Spleen (tissue), 7 donors: Measurements from ENCODE around the gene SAT1.

Experiments used
- POLR2A ChIP-seq, 3 donors: fragments of 450-650 bp; IDR thresholded peaks; one replicate each; pipeline ENCODE4 v1.5.1; 2017; ENCODE audit warnings: antibody characterized with exemption in 3 of 3, mild to moderate bottlenecking in 1 of 3
- TF ChIP-seq, protein P1 (sequence below), 11 experiments: fragments of 200-600 bp in 7 of 11; fragments of 450-650 bp in 4 of 11; sonication (generic) in 4 of 11; IDR thresholded peaks in 8 of 11; conservative IDR thresholded peaks in 3 of 11; 1 replicate in 7 of 11; 2 replicates in 4 of 11; pipeline versions ENCODE4 v1.4.0 to v1.8.0; 2016 to 2021; ENCODE audit warnings: antibody characterized with exemption in 11 of 11, inconsistent platforms in 4 of 11, mild to moderate bottlenecking in 1 of 11
- donor health status: DM: no; HTN: no; CAD: no; lungs with moderate emphysema.
- donor health status: DM: no; HTN: no; CAD: no.
- donor health status: DM: no; HTN: no; CAD: no.

DNA sequence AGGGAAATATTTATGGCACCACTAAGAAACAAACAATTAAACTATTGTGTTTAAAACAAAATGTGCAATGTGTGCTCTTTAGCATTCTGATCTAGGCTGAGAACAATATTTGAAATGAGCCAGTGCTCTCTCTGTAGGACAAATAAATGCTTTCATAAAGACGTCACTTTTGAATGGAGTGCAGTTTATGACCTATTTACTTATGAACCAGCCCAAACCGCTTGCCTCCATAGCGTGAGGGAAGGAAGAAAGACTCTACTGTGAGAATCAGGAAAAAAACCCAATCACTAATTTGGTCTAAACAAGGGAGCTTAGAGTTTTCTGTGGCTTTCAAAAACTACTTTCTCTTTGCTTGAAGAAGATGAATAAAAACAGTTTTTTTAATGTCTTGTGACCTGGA, 39.4 kb downstream of the SAT1 start:
- TF ChIP-seq, protein P1, sequence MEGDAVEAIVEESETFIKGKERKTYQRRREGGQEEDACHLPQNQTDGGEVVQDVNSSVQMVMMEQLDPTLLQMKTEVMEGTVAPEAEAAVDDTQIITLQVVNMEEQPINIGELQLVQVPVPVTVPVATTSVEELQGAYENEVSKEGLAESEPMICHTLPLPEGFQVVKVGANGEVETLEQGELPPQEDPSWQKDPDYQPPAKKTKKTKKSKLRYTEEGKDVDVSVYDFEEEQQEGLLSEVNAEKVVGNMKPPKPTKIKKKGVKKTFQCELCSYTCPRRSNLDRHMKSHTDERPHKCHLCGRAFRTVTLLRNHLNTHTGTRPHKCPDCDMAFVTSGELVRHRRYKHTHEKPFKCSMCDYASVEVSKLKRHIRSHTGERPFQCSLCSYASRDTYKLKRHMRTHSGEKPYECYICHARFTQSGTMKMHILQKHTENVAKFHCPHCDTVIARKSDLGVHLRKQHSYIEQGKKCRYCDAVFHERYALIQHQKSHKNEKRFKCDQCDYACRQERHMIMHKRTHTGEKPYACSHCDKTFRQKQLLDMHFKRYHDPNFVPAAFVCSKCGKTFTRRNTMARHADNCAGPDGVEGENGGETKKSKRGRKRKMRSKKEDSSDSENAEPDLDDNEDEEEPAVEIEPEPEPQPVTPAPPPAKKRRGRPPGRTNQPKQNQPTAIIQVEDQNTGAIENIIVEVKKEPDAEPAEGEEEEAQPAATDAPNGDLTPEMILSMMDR (IDR thresholded peaks at IDR 0.05 in 8 of 11, conservative IDR thresholded peaks at IDR 0.05 in 3 of 11), result no peak
- no peak for TF ChIP-seq POLR2A (IDR thresholded peaks at IDR 0.05)
